Ovary (tissue), 3 donors: Measurements from ENCODE around the gene LDLRAD4.

Experiments
- CTCF ChIP-seq, 3 donors: fragments of 450-650 bp in 2 of 3; fragments of 200-600 bp in 1 of 3; IDR thresholded peaks; one replicate each; pipeline versions ENCODE4 v1.5.1 to v1.8.0; 2016 to 2022; ENCODE audit warnings: antibody characterized with exemption in 3 of 3, mild to moderate bottlenecking in 1 of 3
- EP300 ChIP-seq: sonication (generic); formaldehyde crosslinking; IDR thresholded peaks from one replicate; pipeline ENCODE4 v1.6.1; 2017; ENCODE audit warnings: antibody characterized with exemption
- POLR2A ChIP-seq: fragments of 450-650 bp; IDR thresholded peaks from one replicate; pipeline ENCODE4 v1.6.1; 2017; ENCODE audit warnings: antibody characterized with exemption, mild to moderate bottlenecking, moderate library complexity
- donor health status: DM: no; HTN: no; CAD: no.

- no peak for TF ChIP-seq CTCF (IDR thresholded peaks at IDR 0.05)
- no peak for TF ChIP-seq POLR2A
- no peak for TF ChIP-seq EP300
These were observed 231.1 kb downstream of the LDLRAD4 start for GRCh38 chr18:13449651-13450050.
